ENCODE results near the gene SNTG2.

SNTG2 gene

GRCh38 chr2:953975-954686 is 3.5 kb downstream of the SNTG2 start:
- DNase-seq: no peak

GRCh38 chr2:954687-955000 is 4.0 kb downstream of the SNTG2 start:
- DNase-seq: no peak

- DNase-seq: no peak
These were observed 5.4 kb downstream of the SNTG2 start for GRCh38 chr2:955829-956731.

- DNase-seq: no peak
These were observed 8.8 kb downstream of the SNTG2 start for GRCh38 chr2:959457-959856.

- no peak for DNase-seq
These were observed 9.6 kb downstream of the SNTG2 start for GRCh38 chr2:960061-960736.

- DNase-seq: no peak
These were observed 11.1 kb downstream of the SNTG2 start for GRCh38 chr2:961786-962185.

GRCh38 chr2:963876-964275 is 13.2 kb downstream of the SNTG2 start:
- DNase-seq: no peak

GRCh38 chr2:964562-964961 is 13.9 kb downstream of the SNTG2 start:
- no peak for DNase-seq

GRCh38 chr2:965640-966147 is 15.0 kb downstream of the SNTG2 start:
- no peak for DNase-seq

- no peak for DNase-seq
These were observed 22.5 kb downstream of the SNTG2 start for GRCh38 chr2:973129-973528.

GRCh38 chr2:974054-974453 is 23.4 kb downstream of the SNTG2 start:
- DNase-seq: no peak

- no peak for DNase-seq
These were observed 23.9 kb downstream of the SNTG2 start for GRCh38 chr2:974502-974901.

GRCh38 chr2:975095-975494 is 24.4 kb downstream of the SNTG2 start:
- DNase-seq: no peak

- no peak for DNase-seq
These were observed 28.6 kb downstream of the SNTG2 start for GRCh38 chr2:979069-979928.

GRCh38 chr2:980176-980575 is 29.5 kb downstream of the SNTG2 start:
- no peak for DNase-seq

GRCh38 chr2:981258-981657 is 30.6 kb downstream of the SNTG2 start:
- no peak for DNase-seq

GRCh38 chr2:981759-982158 is 31.1 kb downstream of the SNTG2 start:
- no peak for DNase-seq

- DNase-seq: no peak
These were observed 34.8 kb downstream of the SNTG2 start for GRCh38 chr2:985317-985898.

- no peak for DNase-seq
These were observed 37.1 kb downstream of the SNTG2 start for GRCh38 chr2:987789-988188.

- no peak for DNase-seq
These were observed 39.3 kb downstream of the SNTG2 start for GRCh38 chr2:989781-990467.

- no peak for DNase-seq
These were observed 40.3 kb downstream of the SNTG2 start for GRCh38 chr2:990970-991369.

GRCh38 chr2:1002350-1002749 is 51.7 kb downstream of the SNTG2 start:
- no peak for DNase-seq
